HEK293 (cell line): ENCODE measurements around the gene LTBP1.

Experiments
- CTCF ChIA-PET: fragments of 350-600 bp; formaldehyde crosslinking; extraction: SDS; loops from one replicate; lab custom pipeline; 2021; ENCODE audit warnings: antibody characterized with exemption; lab: Yijun Ruan, JAX
- POLR2A ChIA-PET: fragments of 300-600 bp; formaldehyde crosslinking; extraction: SDS; loops from one replicate; lab custom pipeline; 2020; ENCODE audit warnings: antibody characterized with exemption, inconsistent platforms; lab: Yijun Ruan, JAX
- H3K27ac ChIP-seq: fragments of 200-500 bp; sonication (Bioruptor generic); 2 replicates; pipeline ENCODE4 v1.5.1; 2014; ENCODE audit warnings: low read depth, low read length, control low read depth, inconsistent platforms; ENCODE audit errors: extremely low read depth
- H3K36me3 ChIP-seq, 2 experiments: fragments of 200-500 bp in 1 of 2; sonication (Bioruptor generic) in 1 of 2; 1 replicate in 1 of 2; 2 replicates in 1 of 2; pipeline ENCODE4 v1.5.1; 2014 to 2017; ENCODE audit warnings: inconsistent platforms in 2 of 2, low read length in 2 of 2; ENCODE audit not compliant: control insufficient read depth in 2 of 2, insufficient read depth in 1 of 2
- H3K4me1 ChIP-seq: fragments of 200-500 bp; sonication (Bioruptor generic); 2 replicates; pipeline ENCODE4 v1.5.1; 2014; ENCODE audit warnings: mild to moderate bottlenecking, low read length, inconsistent platforms; ENCODE audit not compliant: control insufficient read depth, insufficient read depth
- H3K4me3 ChIP-seq: 2 replicates; pipeline ENCODE4 v1.5.1; 2011; ENCODE audit warnings: low read depth, mild to moderate bottlenecking, control low read depth, low read length, moderate library complexity
- H3K9me3 ChIP-seq: fragments of 200-500 bp; sonication (Bioruptor generic); 2 replicates; pipeline ENCODE4 v1.5.1; 2014; ENCODE audit warnings: low read depth, low read length, inconsistent platforms; ENCODE audit not compliant: control insufficient read depth, insufficient read depth
- OSR2 ChIP-seq: fragments of 450-650 bp; formaldehyde crosslinking; IDR thresholded peaks from 2 replicates; pipeline ENCODE4 v1.5.1; 2016; ENCODE audit warnings: missing biosample characterization, missing genetic modification characterization
- REST ChIP-seq: fragments of 450-650 bp; formaldehyde crosslinking; IDR thresholded peaks from 2 replicates; pipeline ENCODE4 v1.5.1; 2016; ENCODE audit warnings: missing biosample characterization, missing genetic modification characterization
- TRIM28 ChIP-seq: IDR thresholded peaks from 2 replicates; pipeline ENCODE4 v1.6.1; 2011; ENCODE audit warnings: low read length, control low read depth, borderline replicate concordance
- ZNF140 ChIP-seq: fragments of 450-650 bp; formaldehyde crosslinking; IDR thresholded peaks from 2 replicates; pipeline ENCODE4 v1.5.1; 2016; ENCODE audit warnings: missing biosample characterization, missing genetic modification characterization
- ZNF239 ChIP-seq: fragments of 450-650 bp; formaldehyde crosslinking; IDR thresholded peaks from 2 replicates; pipeline ENCODE4 v1.5.1; 2016; ENCODE audit warnings: missing biosample characterization, missing genetic modification characterization
- ZNF302 ChIP-seq: fragments of 450-650 bp; formaldehyde crosslinking; IDR thresholded peaks from 2 replicates; pipeline ENCODE4 v1.5.1; 2016; ENCODE audit warnings: missing biosample characterization, missing genetic modification characterization, low read depth
- ZNF311 ChIP-seq: fragments of 450-650 bp; formaldehyde crosslinking; IDR thresholded peaks from 2 replicates; pipeline ENCODE4 v1.5.1; 2017; ENCODE audit warnings: missing biosample characterization, missing genetic modification characterization, borderline replicate concordance
- ZNF324 ChIP-seq: fragments of 450-650 bp; formaldehyde crosslinking; IDR thresholded peaks from 2 replicates; pipeline ENCODE4 v1.5.1; 2016; ENCODE audit warnings: missing biosample characterization, missing genetic modification characterization
- ZNF426 ChIP-seq: fragments of 450-650 bp; formaldehyde crosslinking; IDR thresholded peaks from 2 replicates; pipeline ENCODE4 v1.5.1; 2017; ENCODE audit warnings: missing biosample characterization, missing genetic modification characterization, mild to moderate bottlenecking, inconsistent platforms, moderate library complexity
- ZNF555 ChIP-seq: fragments of 450-650 bp; formaldehyde crosslinking; conservative IDR thresholded peaks from 2 replicates; pipeline ENCODE4 v1.5.1; 2017; ENCODE audit warnings: missing biosample characterization, mild to moderate bottlenecking, missing genetic modification characterization, inconsistent platforms
- ZNF701 ChIP-seq: fragments of 450-650 bp; formaldehyde crosslinking; IDR thresholded peaks from 2 replicates; pipeline ENCODE4 v1.5.1; 2016; ENCODE audit warnings: missing biosample characterization, missing genetic modification characterization
- ZNF747 ChIP-seq: fragments of 450-650 bp; formaldehyde crosslinking; IDR thresholded peaks from 2 replicates; pipeline ENCODE4 v1.5.1; 2016; ENCODE audit warnings: missing biosample characterization, missing genetic modification characterization
- ZNF776 ChIP-seq: fragments of 450-650 bp; formaldehyde crosslinking; IDR thresholded peaks from 2 replicates; pipeline ENCODE4 v1.5.0; 2017; ENCODE audit warnings: missing biosample characterization, missing genetic modification characterization, borderline replicate concordance
- ZNF777 ChIP-seq: fragments of 450-650 bp; formaldehyde crosslinking; IDR thresholded peaks from 2 replicates; pipeline ENCODE4 v1.5.1; 2017; ENCODE audit warnings: missing biosample characterization, missing genetic modification characterization, borderline replicate concordance
- ZNF791 ChIP-seq: fragments of 450-650 bp; formaldehyde crosslinking; IDR thresholded peaks from 2 replicates; pipeline ENCODE4 v1.5.1; 2016; ENCODE audit warnings: missing biosample characterization, missing genetic modification characterization
- TF ChIP-seq, protein P1 (sequence below): fragments of 450-650 bp; formaldehyde crosslinking; IDR thresholded peaks from 2 replicates; pipeline ENCODE4 v1.5.1; 2016; ENCODE audit warnings: missing biosample characterization, missing genetic modification characterization
- TF ChIP-seq, protein P2 (sequence below): fragments of 450-650 bp; formaldehyde crosslinking; IDR thresholded peaks from 2 replicates; pipeline ENCODE4 v1.5.1; 2017; ENCODE audit warnings: missing biosample characterization, missing genetic modification characterization
- TF ChIP-seq, protein P3 (sequence below): fragments of 450-650 bp; formaldehyde crosslinking; IDR thresholded peaks from 2 replicates; pipeline ENCODE4 v1.5.1; 2017; ENCODE audit warnings: missing biosample characterization, missing genetic modification characterization
- TF ChIP-seq, protein P4 (sequence below): fragments of 450-650 bp; formaldehyde crosslinking; conservative IDR thresholded peaks from 2 replicates; pipeline ENCODE4 v1.5.1; 2016; ENCODE audit warnings: low read depth, missing biosample characterization, missing genetic modification characterization

LTBP1 gene

DNA sequence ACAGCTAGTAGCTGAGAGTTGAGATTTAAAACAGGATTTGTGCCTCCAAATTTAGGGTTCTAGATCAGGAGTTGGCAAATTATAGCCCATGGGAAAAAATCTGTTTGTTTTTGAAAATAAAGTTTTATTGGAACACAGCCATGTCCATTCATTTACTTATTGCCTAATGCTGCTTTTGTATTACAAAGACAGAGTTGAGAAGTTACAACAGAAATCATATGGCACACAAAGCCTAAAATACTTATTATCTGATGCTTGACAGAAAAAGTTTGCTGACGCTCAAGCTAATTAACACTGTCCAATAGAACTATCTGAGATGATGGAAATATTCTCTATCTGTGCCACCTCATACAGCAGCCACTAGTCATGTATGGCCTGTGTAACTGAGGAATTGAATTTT is 300.6 kb downstream of the LTBP1 start (continued):
- TF ChIP-seq ZNF777 (tag by site-specific recombination), result no peak

DNA sequence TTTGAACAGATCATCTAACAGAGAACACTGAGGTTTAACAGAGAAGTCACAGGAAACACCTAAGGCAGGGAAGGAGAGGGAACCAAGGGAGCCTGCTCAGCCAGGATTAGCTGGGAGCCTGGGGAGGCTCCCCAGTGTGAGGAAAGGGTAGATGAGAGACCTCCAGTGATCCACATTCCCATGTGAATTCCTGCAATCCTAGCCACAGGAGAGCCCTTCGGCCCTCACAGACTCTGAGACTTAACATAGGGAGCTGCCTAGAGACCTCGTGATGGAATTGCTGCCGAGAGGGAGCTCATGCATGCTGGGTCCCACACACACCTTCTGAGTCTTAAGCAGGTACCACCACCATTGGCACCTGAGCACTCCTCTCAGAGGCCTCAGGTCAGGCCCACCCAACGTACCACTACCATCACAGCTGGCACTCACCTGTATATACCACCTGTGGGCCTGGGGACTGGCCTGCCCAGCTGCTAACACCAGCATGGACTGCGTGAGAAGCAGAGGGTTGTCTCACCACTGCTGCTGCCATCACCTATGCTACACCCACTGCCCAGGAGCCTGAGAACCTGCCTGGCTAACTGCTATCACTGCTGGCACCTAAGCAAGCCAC is 303.8 kb downstream of the LTBP1 start:
- TF ChIP-seq ZNF555 (tag by site-specific recombination) (no peak), ZNF747 (no peak), ZNF776 (tag by site-specific recombination) (no peak), ZNF140 (tag by site-specific recombination) (no peak), TRIM28 (no peak), ZNF701 (tag by site-specific recombination) (no peak), ZNF239 (tag by site-specific recombination) (no peak), REST (tag by site-specific recombination) (no peak), ZNF302 (no peak), ZNF311 (tag by site-specific recombination) (no peak), ZNF426 (tag by site-specific recombination) (no peak), ZNF324 (no peak), ZNF791 (tag by site-specific recombination) (no peak), OSR2 (no peak)
- TF ChIP-seq, protein P1, sequence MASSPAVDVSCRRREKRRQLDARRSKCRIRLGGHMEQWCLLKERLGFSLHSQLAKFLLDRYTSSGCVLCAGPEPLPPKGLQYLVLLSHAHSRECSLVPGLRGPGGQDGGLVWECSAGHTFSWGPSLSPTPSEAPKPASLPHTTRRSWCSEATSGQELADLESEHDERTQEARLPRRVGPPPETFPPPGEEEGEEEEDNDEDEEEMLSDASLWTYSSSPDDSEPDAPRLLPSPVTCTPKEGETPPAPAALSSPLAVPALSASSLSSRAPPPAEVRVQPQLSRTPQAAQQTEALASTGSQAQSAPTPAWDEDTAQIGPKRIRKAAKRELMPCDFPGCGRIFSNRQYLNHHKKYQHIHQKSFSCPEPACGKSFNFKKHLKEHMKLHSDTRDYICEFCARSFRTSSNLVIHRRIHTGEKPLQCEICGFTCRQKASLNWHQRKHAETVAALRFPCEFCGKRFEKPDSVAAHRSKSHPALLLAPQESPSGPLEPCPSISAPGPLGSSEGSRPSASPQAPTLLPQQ (tag by site-specific recombination), result no peak
- TF ChIP-seq, protein P2, sequence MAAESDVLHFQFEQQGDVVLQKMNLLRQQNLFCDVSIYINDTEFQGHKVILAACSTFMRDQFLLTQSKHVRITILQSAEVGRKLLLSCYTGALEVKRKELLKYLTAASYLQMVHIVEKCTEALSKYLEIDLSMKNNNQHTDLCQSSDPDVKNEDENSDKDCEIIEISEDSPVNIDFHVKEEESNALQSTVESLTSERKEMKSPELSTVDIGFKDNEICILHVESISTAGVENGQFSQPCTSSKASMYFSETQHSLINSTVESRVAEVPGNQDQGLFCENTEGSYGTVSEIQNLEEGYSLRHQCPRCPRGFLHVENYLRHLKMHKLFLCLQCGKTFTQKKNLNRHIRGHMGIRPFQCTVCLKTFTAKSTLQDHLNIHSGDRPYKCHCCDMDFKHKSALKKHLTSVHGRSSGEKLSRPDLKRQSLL (tag by site-specific recombination), result no peak
- TF ChIP-seq, protein P3, sequence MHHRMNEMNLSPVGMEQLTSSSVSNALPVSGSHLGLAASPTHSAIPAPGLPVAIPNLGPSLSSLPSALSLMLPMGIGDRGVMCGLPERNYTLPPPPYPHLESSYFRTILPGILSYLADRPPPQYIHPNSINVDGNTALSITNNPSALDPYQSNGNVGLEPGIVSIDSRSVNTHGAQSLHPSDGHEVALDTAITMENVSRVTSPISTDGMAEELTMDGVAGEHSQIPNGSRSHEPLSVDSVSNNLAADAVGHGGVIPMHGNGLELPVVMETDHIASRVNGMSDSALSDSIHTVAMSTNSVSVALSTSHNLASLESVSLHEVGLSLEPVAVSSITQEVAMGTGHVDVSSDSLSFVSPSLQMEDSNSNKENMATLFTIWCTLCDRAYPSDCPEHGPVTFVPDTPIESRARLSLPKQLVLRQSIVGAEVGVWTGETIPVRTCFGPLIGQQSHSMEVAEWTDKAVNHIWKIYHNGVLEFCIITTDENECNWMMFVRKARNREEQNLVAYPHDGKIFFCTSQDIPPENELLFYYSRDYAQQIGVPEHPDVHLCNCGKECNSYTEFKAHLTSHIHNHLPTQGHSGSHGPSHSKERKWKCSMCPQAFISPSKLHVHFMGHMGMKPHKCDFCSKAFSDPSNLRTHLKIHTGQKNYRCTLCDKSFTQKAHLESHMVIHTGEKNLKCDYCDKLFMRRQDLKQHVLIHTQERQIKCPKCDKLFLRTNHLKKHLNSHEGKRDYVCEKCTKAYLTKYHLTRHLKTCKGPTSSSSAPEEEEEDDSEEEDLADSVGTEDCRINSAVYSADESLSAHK (tag by site-specific recombination), result no peak
- TF ChIP-seq, protein P4, sequence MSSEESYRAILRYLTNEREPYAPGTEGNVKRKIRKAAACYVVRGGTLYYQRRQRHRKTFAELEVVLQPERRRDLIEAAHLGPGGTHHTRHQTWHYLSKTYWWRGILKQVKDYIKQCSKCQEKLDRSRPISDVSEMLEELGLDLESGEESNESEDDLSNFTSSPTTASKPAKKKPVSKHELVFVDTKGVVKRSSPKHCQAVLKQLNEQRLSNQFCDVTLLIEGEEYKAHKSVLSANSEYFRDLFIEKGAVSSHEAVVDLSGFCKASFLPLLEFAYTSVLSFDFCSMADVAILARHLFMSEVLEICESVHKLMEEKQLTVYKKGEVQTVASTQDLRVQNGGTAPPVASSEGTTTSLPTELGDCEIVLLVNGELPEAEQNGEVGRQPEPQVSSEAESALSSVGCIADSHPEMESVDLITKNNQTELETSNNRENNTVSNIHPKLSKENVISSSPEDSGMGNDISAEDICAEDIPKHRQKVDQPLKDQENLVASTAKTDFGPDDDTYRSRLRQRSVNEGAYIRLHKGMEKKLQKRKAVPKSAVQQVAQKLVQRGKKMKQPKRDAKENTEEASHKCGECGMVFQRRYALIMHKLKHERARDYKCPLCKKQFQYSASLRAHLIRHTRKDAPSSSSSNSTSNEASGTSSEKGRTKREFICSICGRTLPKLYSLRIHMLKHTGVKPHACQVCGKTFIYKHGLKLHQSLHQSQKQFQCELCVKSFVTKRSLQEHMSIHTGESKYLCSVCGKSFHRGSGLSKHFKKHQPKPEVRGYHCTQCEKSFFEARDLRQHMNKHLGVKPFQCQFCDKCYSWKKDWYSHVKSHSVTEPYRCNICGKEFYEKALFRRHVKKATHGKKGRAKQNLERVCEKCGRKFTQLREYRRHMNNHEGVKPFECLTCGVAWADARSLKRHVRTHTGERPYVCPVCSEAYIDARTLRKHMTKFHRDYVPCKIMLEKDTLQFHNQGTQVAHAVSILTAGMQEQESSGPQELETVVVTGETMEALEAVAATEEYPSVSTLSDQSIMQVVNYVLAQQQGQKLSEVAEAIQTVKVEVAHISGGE (tag by site-specific recombination), result no peak
- H3K36me3 ChIP-seq, result no peaks in the 10 kb centered on the region
- no peak overlapping the region for H3K4me3 ChIP-seq
- no peaks in the 10 kb centered on the region for H3K9me3 ChIP-seq
- CTCF ChIA-PET, result no interaction called here
- H3K27ac ChIP-seq, result no peak overlapping the region
- POLR2A ChIA-PET, result no interaction called here
- H3K4me1 ChIP-seq, result no peaks in the 10 kb centered on the region
